Kidney (tissue), 14 donors: ENCODE results near the gene CHFR. TPM values are rescaled to one million over a fixed set of nuclear protein-coding genes. Genes with fewer than 3 reads are reported as not detected.
"Not testable (repeated sequence)": the region's sequence is repeated elsewhere in the genome, so short reads cannot be mapped to it uniquely, and the experiment has no call there.

Source experiments
- DNase-seq, 5 donors: peaks; one replicate each; pipeline ENCODE4 v3.0.0-alpha.2; 2013 to 2020
- FAIRE-seq: peaks from 2 replicates; lab custom pipeline; 2012; peaks lifted over from hg19 to GRCh38; lab: Jason Lieb, UNC
- H3K27ac ChIP-seq, 2 donors: one replicate each; pipeline ENCODE4 v1.7.0; 2013; ENCODE audit warnings: low read depth in 2 of 2, low read length in 2 of 2, inconsistent platforms in 1 of 2
- H3K27me3 ChIP-seq: one replicate; pipeline ENCODE4 v1.7.1; 2013; ENCODE audit warnings: low read length, inconsistent platforms; ENCODE audit not compliant: control insufficient read depth, insufficient read depth
- H3K36me3 ChIP-seq, 3 donors: one replicate each; pipeline versions ENCODE4 v1.7.0 to v1.7.1; 2013; ENCODE audit warnings: low read length in 3 of 3, control low read depth in 1 of 3, inconsistent platforms in 1 of 3; ENCODE audit not compliant: insufficient read depth in 3 of 3, control insufficient read depth in 2 of 3
- H3K4me1 ChIP-seq, 3 donors: one replicate each; pipeline versions ENCODE4 v1.7.0 to v1.7.1; 2013; ENCODE audit warnings: low read length in 3 of 3, inconsistent platforms in 1 of 3, low read depth in 1 of 3; ENCODE audit not compliant: control insufficient read depth in 2 of 3, insufficient read depth in 2 of 3
- H3K4me3 ChIP-seq, 3 donors: one replicate each; pipeline versions ENCODE4 v1.7.0 to v1.8.1; 2013; ENCODE audit warnings: low read length in 3 of 3, control low read depth in 1 of 3, inconsistent platforms in 1 of 3
- H3K9ac ChIP-seq, 3 donors: one replicate each; pipeline versions ENCODE4 v1.7.0 to v1.7.1; 2013; ENCODE audit warnings: low read length in 3 of 3, control low read depth in 1 of 3, inconsistent platforms in 1 of 3
- H3K9me3 ChIP-seq, 3 donors: one replicate each; pipeline versions ENCODE4 v1.7.0 to v1.7.1; 2013; ENCODE audit warnings: low read length in 3 of 3, control low read depth in 1 of 3, inconsistent platforms in 1 of 3; ENCODE audit not compliant: control insufficient read depth in 2 of 3, insufficient read depth in 1 of 3
- CTCF ChIP-seq: IDR thresholded peaks from 3 replicates; pipeline ENCODE4 v1.5.1; 2012; ENCODE audit warnings: mild to moderate bottlenecking, moderate library complexity, borderline replicate concordance; ENCODE audit not compliant: insufficient read depth; ENCODE audit errors: extremely low read depth
- intact Hi-C: fragments of 100-400 bp; cut with DNase I; formaldehyde crosslinking; loops from one replicate; pipeline ENCODE4 v1.11.1; 2022
- polyA plus RNA-seq: library from polyadenylated mRNA; stranded (reverse); fragments of 350-450 nt; fragmentation: Illumina TruSeq; extraction: RNeasy Lipid Tissue Mini Kit (QIAGEN cat#74804); gene quantifications from one replicate; pipeline ENCODE4 v1.2.3, GENCODE V29; 2014; ENCODE audit warnings: low read depth, low replicate concordance; ENCODE audit not compliant: insufficient read depth
- total RNA-seq: library from RNA; stranded (reverse); fragmentation: NEBNext Ultra II Directional; extraction: Animal tissue kit (Norgen Biotek cat#: 25700); gene quantifications from one replicate; pipeline ENCODE4 v1.2.1, GENCODE V29; 2021
- donor health status: control.
- donor health status: control.
- donor health status: control.
- donor health status: control.
- donor health status: control.
- donor health status: DM: yes; HTN: yes; CAD: no.
- donor health status: Normal renal cell carcinoma (clear cell type).

Gene CHFR
- total and polyA plus RNA-seq, 2 donors from 2014 or later: 8.3 to 37.3 TPM

GRCh38 chr12:132812631-132813305 lies 74.6 kb downstream of the CHFR start:
- no peak for TF ChIP-seq CTCF
- no peak for DNase-seq
- Histone ChIP-seq H3K4me1 (no peaks in the 10 kb centered on the region), H3K36me3 (peaks cover 6 to 46% (median 32%) of the 10 kb centered on the region in 3 donors), H3K27me3 (no peaks in the 10 kb centered on the region), H3K9ac (no peak overlapping the region), H3K9me3 (no peaks in the 10 kb centered on the region), H3K27ac (no peak overlapping the region), H3K4me3 (no peak overlapping the region)
- intact Hi-C loops: no loop called here
- FAIRE-seq: no peak

- peaks cover 2 to 48% (median 30%) of the 10 kb centered on the region in 3 donors for H3K36me3 ChIP-seq
- H3K4me3 ChIP-seq, H3K9ac ChIP-seq, H3K9me3 ChIP-seq, H3K27me3 ChIP-seq, FAIRE-seq, H3K27ac ChIP-seq, intact Hi-C loops, H3K4me1 ChIP-seq: not testable (repeated sequence)
- peak in 2 of 5 donors; percentile 21 to 28 for DNase-seq
These were observed 78.0 kb downstream of the CHFR start for GRCh38 chr12:132809391-132809790.

- H3K4me1 ChIP-seq: no peaks in the 10 kb centered on the region
- TF ChIP-seq CTCF: no peak
- H3K9me3 ChIP-seq: no peaks in the 10 kb centered on the region
- peaks cover 2 to 48% (median 23%) of the 10 kb centered on the region in 3 donors for H3K36me3 ChIP-seq
- no peak overlapping the region for H3K27ac ChIP-seq
- intact Hi-C loops: no loop called here
- no peak overlapping the region for H3K9ac ChIP-seq
- DNase-seq: peak in 1 of 5 donors; percentile 23
- H3K27me3 ChIP-seq: no peaks in the 10 kb centered on the region
- no peak overlapping the region for H3K4me3 ChIP-seq
- no peak for FAIRE-seq
These were observed 79.9 kb downstream of the CHFR start for GRCh38 chr12:132807295-132808092.

GRCh38 chr12:132806857-132807256 lies 80.5 kb downstream of the CHFR start:
- Histone ChIP-seq H3K4me3 (no peak overlapping the region), H3K4me1 (no peaks in the 10 kb centered on the region), H3K36me3 (peaks cover 0 to 46% (median 23%) of the 10 kb centered on the region in 3 donors), H3K27me3 (no peaks in the 10 kb centered on the region), H3K9ac (no peak overlapping the region), H3K27ac (no peak overlapping the region), H3K9me3 (no peaks in the 10 kb centered on the region)
- intact Hi-C loops: no loop called here
- FAIRE-seq (no peak), DNase-seq (no peak)
- no peak for TF ChIP-seq CTCF
